Lung microvascular endothelial cell (primary cell): ENCODE measurements around the gene NFASC. TPM values are rescaled to one million over a fixed set of nuclear protein-coding genes. Genes with fewer than 3 reads are reported as not detected.
A peak's percentile ranks its signal among the peaks of the same experiment; 100 is the strongest.

Experiments used
- DNase-seq, 2 donors: peaks; one replicate each; pipeline versions ENCODE4 v3.0.0 to v3.0.0-alpha.2; 2010; ENCODE audit warnings: low read depth in 2 of 2
- total RNA-seq: library from RNA; depleted of rRNA; stranded (reverse); fragments of >200 nt; gene quantifications from 2 replicates; pipeline ENCODE4 v1.2.1, GENCODE V29; 2014

Gene NFASC
- total RNA-seq = under 0.01 TPM in 2 replicates

- no peak for DNase-seq
These were observed at the start of gene NFASC for GRCh38 chr1:204870160-204870912. Gene NFASC, plus strand, starts transcription at chr1:204870862. Its CDS starts 73,454 bp downstream, at chr1:204944316.

GRCh38 chr1:204821476-204821875 is 49.2 kb upstream of the NFASC start:
- peak; percentile 6 to 89 for DNase-seq

DNA sequence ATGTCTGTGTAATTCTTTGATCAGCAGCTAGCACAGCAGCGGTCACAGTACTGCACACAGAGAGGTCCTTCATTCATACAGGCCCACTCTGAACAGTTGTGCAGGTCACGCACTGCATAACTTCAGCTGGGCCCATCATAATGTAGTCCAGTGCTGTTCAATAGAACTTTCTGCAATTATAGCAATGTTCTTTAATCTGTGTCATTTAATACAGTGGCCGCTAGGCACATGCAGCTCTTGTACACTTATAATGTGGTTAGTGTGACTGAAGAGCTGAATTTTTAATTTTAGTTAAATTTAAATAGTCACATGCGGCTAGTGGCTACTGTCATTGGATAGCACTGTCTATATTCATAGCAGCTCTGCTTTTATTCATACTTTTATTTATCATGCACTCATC is 48.7 kb upstream of the NFASC start:
- DNase-seq = peak in 1 of 2 donors; percentile 39

DNA sequence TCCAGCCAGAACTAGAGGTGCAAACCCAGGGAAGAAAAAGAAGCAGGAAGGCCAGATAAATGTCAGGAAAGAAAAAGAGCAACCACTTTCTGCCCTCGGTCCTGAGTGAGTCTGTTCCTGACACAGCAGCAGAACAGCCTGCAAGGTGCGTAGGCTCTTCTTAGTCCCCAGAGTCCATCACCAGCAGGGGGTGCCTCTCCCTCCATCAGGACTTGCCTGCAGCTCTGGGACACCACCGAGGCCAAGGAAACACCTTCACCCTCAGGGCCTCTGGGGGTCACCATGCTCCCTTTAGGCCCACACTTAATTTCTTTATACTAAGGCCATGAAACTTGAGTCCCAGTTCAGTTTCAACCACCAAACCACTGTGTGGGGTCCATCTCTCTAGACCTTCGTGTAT is 43.7 kb upstream of the NFASC start:
- DNase-seq = no peak

GRCh38 chr1:204828352-204828850 is 42.3 kb upstream of the NFASC start:
- DNase-seq = peak; percentile 15 to 57

- DNase-seq = no peak
These were observed 41.4 kb upstream of the NFASC start for GRCh38 chr1:204829133-204829825.

DNA sequence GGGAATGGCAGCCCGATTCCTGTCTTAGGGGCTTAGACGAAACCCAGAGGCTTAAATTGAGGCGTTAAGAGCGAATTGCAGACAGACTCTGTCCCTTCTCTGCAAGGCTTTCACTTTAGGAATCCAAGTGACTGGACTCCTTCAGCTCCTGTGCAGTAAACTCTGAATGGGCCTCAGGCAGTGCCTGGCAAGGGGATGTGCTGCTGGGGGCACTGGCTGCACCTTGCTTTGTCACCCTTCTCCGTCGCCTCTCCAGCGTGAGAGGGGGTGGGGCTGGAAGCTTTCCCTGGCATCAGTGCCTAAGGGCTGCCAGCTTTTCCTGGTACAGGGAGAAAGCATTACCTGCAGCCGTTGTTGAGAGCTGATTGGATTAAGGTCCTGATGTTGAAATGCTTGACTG is 39.9 kb upstream of the NFASC start:
- no peak for DNase-seq

- DNase-seq = no peak
These were observed 39.5 kb upstream of the NFASC start for GRCh38 chr1:204831186-204831585.

DNA sequence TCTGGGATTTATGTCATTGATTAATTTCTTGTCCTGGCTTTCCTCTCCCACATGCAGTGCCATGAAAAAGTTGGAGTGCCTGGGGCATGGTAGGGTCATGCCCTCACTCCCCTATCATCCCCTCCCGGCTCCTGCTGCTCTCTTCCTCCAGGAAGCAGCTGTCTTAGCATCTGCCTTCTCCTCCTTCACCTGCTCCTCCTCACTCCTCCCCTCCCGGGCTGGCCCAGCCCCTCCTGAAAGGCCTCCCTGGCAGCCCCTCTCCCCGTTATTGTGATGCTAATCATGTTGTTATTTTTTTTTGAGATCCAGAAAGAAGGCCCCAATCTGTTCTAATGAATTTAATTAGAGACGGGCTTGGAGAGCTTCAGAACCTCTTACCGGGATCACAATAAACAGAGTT is 36.3 kb upstream of the NFASC start:
- no peak for DNase-seq

DNA sequence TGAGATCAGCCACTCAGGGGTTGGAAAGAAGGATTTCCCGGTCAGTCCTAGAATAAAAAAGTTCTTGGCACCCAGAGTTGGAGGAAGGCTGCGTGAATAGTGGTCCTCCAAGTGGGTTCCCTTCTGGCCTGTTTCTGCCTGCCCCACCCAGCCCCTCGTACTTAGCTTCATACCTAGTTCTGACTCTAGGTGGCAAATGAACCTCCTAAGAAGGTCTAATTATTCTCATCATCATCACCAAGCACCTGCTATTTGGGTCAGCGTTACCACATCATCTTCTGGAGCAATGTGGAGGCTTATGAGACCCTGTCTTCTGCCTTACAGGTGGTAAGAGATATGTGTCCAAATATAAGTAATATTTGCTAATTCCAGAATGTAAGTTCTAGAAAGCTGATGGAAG is 35.9 kb upstream of the NFASC start:
- DNase-seq = no peak

DNA sequence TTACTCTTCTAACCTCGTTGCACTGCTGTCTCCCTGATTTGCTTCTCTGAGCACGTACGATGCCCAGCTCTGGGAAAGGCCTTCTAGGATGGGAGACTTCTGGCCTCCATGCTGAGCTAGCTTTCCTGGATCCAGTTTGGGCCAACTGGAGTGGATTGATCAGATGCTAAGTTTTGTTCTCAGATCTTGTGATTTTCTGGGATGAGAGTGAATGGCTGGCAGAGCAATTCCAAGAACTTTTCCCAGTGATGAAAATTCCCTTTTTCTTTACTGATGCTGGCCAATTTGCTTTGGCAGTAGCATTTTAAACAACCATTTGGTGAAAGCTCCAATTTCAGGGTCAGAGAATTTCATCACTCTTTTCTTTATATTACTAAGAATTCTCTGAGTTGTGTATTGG is 34.9 kb upstream of the NFASC start:
- no peak for DNase-seq

DNA sequence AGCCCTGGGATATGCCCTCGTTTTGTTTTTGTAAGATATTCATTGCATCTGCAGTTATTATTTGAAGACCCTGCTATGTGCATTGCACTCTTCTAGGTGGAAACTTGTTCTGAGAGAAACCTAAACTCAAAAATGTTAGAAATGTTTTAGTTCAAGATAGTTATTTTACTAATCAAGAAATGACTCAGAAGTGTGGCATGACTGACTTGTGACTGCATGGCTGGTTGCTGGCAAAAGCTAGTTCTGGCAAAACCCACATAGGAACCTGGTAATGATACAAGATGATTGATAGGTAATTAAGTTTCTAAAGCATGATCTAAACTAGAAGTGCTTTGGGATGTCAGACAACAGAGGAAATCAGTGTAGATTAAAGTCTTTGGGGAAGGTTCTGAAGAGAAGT is 33.8 kb upstream of the NFASC start:
- DNase-seq = no peak

GRCh38 chr1:204837440-204838084 is 33.1 kb upstream of the NFASC start:
- peak; percentile 50 to 53 for DNase-seq

DNA sequence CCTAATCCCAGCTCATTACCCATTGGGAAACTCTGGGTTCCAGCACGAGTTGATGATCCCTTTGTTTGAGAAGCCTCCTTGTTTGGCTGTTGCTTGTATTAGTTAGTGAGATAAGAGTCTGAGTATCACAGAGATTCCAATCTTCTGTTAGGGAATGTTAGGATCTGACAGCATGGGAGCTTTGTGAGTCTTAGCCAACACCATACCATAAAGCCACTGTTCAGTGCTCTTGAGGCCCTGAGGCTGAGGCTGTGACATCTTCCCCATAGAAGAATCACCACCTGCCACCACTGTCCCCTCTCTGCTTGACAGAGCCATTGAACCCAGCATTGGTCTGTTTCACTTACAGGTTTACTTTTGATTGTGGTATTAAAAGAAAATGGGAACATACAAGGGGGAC is 29.3 kb upstream of the NFASC start:
- no peak for DNase-seq

- DNase-seq = no peak
These were observed 28.9 kb upstream of the NFASC start for GRCh38 chr1:204841798-204842197.

DNA sequence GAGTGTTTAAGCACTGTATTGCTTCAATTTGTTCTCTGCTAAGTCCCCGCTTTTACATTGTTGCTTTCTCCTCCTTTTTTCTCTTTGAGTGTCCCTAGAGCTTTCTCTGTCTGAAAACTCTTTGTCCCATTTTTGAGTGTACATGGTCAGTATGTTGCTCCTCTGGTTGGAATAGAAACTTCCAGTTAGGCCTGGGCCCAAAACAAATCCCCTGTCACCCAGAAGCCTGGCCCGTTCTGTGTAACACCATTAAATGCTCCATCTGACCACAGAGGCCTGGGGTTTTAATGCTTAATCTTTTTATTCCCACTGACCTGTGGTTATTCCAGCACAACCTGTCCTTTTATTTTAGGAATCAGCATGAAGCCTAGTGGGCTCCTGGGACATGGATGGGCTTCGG is 28.3 kb upstream of the NFASC start:
- DNase-seq = no peak

DNA sequence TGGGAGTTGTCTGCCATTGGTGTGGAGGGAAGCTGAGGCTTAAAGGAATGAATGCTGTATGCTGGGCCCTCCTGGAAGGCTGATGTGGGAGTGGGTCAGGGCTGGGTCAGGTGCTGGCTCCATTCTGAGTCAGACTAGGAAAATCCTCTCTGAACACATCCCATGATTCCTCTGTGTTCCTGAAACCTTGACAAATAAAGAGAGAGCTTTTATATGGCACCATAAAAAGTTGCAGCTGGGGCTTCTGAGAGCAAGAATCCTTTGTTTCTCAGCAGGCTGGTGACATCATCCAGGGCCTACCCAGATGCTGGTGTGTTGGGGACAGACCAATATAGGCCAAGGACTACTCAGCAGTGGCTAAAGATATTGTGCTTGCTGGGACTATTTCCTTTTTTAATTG is 27.8 kb upstream of the NFASC start:
- no peak for DNase-seq

DNA sequence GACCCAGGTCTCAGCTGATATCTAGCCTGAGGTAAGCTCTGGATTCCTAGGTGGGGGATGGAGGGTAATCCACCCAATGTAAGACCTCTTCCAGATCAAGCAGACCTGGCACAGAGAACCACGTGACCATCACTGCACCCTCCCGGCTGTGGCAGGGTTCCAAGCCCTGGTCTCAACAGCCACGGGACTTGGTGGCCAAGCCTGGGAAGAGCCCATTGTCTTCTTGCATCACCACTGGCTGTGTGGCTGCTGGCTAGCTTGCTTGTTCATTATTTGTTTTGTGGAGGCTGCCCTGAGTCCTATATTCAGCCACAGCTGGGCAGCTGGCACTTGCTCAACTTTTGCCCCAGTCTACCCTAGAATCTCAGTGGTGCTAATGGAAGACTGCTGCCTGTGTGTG is 24.1 kb upstream of the NFASC start:
- DNase-seq = no peak

- no peak for DNase-seq
These were observed 22.1 kb upstream of the NFASC start for GRCh38 chr1:204848579-204848978.

DNA sequence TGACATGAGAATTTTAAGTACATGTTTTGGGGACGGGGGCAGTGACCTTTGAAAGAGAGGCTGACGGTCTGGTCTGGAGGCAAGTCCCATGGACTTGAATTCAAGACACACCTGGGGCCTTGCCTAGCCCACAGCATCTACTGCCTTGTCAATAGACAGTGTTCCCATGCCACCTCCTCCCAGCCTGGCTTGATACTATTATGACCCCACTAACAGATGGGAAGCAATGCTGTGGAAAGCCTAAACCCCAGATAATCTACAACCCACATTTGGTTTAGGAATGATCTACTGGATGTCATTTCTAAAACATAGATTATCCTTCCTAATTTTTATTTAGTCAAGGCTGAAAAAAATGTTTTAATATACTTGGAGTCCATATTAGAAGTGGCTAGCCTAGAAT is 17.8 kb upstream of the NFASC start:
- no peak for DNase-seq

GRCh38 chr1:204853436-204853835 is 17.2 kb upstream of the NFASC start:
- no peak for DNase-seq

DNA sequence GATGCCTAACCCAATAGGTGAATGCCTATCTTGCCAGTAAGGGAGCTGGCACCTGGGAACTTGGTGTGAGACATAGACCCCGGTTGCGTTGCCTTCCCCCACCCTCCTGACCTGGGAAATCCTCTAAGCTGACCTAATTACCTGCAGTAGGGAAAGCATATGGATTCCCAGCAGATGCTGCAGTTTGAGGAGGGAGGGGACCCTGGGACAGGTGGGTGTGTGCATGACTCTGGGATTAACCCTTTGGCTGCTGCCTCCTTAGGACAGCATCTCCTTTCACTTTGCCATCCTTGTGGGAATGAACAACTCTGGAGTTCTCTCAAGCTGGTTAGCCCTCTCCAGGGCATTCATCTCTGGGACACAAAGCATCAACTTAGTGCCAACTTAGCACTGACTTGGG is 16.4 kb upstream of the NFASC start:
- no peak for DNase-seq
